HAP-1 (cell line): Measurements from ENCODE around the gene SEBOX.
A peak's percentile ranks its signal among the peaks of the same experiment; 100 is the strongest.

Experiments used
- DNase-seq, 2 experiments: peaks; one replicate each; pipeline ENCODE4 v3.0.0-alpha.2; 2016 to 2020; ENCODE audit warnings: low spot score in 2 of 2
- H3K27me3 ChIP-seq: fragments of 250-450 bp; sonication (Bioruptor Pico); 2 replicates; pipeline ENCODE4 v1.5.1; 2020; ENCODE audit warnings: low read depth, mild to moderate bottlenecking, moderate library complexity
- H3K36me3 ChIP-seq: fragments of 250-450 bp; sonication (Bioruptor Pico); replicated peaks from 2 replicates; pipeline ENCODE4 v1.5.1; 2020; ENCODE audit warnings: mild to moderate bottlenecking
- H3K4me1 ChIP-seq: fragments of 250-450 bp; sonication (Bioruptor Pico); 2 replicates; pipeline ENCODE4 v1.5.1; 2020; ENCODE audit warnings: mild to moderate bottlenecking
- H3K4me3 ChIP-seq: fragments of 250-450 bp; sonication (Bioruptor Pico); 2 replicates; pipeline ENCODE4 v1.5.1; 2020; ENCODE audit warnings: mild to moderate bottlenecking, moderate library complexity
- H3K9me3 ChIP-seq: fragments of 250-450 bp; sonication (Bioruptor Pico); 2 replicates; pipeline ENCODE4 v1.5.1; 2020; ENCODE audit warnings: mild to moderate bottlenecking, moderate library complexity
- in situ Hi-C: fragments of 300-500 bp; cut with MboI; formaldehyde crosslinking; loops from 3 replicates; pipeline ENCODE4 v1.14.3; 2020; ENCODE audit warnings: low sequenced_read_pairs, inconsistent platforms, mixed read lengths

SEBOX gene

DNA sequence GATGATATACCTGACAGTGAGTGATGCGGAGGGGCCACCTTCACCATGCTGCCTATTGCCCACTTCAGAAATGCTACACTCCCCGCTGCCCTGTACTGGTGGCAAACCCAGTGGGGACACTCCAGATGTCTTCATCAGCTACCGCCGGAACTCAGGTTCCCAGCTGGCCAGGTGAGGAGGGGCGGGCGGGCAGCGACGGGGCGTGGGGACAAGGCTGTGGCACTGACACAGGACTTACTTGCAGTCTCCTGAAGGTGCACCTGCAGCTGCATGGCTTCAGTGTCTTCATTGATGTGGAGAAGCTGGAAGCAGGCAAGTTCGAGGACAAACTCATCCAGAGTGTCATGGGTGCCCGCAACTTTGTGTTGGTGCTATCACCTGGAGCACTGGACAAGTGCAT is 23.1 kb upstream of the SEBOX start:
- Histone ChIP-seq H3K4me3 (no peak overlapping the region), H3K4me1 (no peaks in the 10 kb centered on the region), H3K36me3 (0 out of 2 replicates have a peak, but pooled peaks cover 7% of the 10 kb centered on the region), H3K9me3 (no peaks in the 10 kb centered on the region), H3K27me3 (no peaks in the 10 kb centered on the region)
- in situ Hi-C loops = loop anchor here (25.0 kb wide), 1 partner anchor 601 kb away; no protein-coding TSS in a partner anchor
- DNase-seq = no peak

DNA sequence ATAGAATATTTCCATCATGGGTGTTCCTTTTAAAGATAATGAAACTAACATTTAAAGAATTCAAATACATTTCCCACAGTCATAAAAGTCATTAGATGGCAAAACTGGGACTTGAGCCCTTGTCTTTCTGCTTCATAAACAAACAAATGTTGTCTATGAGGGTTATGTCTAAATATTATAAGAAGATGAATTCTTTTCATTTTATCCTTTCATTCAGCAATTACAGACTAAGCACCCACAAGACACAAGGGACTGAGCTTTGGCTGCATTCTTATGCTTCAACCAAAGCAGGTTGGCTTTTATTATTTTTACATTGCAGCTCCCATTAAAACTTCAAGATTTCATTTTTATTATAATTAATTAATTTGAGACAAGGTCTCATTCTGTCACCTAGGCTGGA is 21.4 kb upstream of the SEBOX start:
- in situ Hi-C loops = loop anchor here (25.0 kb wide), 1 partner anchor 599 kb away; no protein-coding TSS in a partner anchor
- Histone ChIP-seq H3K9me3 (no peaks in the 10 kb centered on the region), H3K4me3 (no peak overlapping the region), H3K36me3 (0 out of 2 replicates have a peak, but pooled peaks cover 7% of the 10 kb centered on the region), H3K4me1 (no peaks in the 10 kb centered on the region), H3K27me3 (no peaks in the 10 kb centered on the region)
- DNase-seq = no peak

DNA sequence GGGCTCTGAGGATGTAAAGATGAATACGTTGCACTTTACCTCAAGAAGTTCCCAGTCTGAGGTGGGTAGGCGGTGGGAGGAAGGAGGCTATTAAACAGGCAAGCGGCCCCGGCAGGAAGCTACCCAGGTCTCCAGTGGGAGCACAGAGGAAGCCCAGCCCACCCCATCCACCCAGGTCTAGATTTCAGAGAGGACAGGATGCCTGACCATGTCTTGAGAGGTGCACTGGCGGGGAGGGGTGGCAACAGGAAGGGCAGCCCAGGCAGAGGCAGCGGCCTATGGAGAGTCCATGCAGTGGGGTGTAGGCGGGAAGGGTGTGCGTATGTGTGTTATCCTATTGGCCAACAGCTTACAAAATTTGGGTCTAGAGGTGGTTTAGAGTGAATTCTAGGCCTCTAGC is 20.4 kb upstream of the SEBOX start:
- no peaks in the 10 kb centered on the region for H3K4me1 ChIP-seq
- 0 out of 2 replicates have a peak, but pooled peaks cover 2% of the 10 kb centered on the region for H3K36me3 ChIP-seq
- H3K27me3 ChIP-seq = no peaks in the 10 kb centered on the region
- DNase-seq = no peak
- H3K9me3 ChIP-seq = no peaks in the 10 kb centered on the region
- in situ Hi-C loops = loop anchor here (25.0 kb wide), 1 partner anchor 598 kb away; no protein-coding TSS in a partner anchor
- no peak overlapping the region for H3K4me3 ChIP-seq

DNA sequence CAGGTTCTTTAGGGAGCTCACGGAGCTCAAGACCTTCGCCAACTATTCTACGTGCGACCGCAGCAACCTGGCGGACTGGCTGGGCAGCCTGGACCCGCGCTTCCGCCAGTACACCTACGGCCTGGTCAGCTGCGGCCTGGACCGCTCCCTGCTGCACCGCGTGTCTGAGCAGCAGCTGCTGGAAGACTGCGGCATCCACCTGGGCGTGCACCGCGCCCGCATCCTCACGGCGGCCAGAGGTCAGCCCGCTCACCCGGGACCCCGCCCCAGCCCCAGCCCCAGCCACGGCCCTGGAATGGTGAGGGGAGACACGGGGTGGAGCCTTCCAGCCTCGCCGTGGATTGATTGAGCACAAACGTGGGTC is 20.0 kb upstream of the SEBOX start:
- Histone ChIP-seq H3K27me3 (no peaks in the 10 kb centered on the region), H3K4me1 (no peaks in the 10 kb centered on the region), H3K9me3 (no peaks in the 10 kb centered on the region), H3K4me3 (no peak overlapping the region), H3K36me3 (0 out of 2 replicates have a peak, but pooled peaks cover 2% of the 10 kb centered on the region)
- DNase-seq = no peak
- in situ Hi-C loops = loop anchor here (25.0 kb wide), 1 partner anchor 598 kb away; no protein-coding TSS in a partner anchor

- H3K4me3 ChIP-seq = no peak overlapping the region
- DNase-seq = no peak
- 0 out of 2 replicates have a peak, but pooled peaks cover 2% of the 10 kb centered on the region for H3K36me3 ChIP-seq
- in situ Hi-C loops = loop anchor here (25.0 kb wide), 1 partner anchor 597 kb away; no protein-coding TSS in a partner anchor
- no peaks in the 10 kb centered on the region for H3K4me1 ChIP-seq
- no peaks in the 10 kb centered on the region for H3K9me3 ChIP-seq
- H3K27me3 ChIP-seq = no peaks in the 10 kb centered on the region
Observed at GRCh38 chr17:28384281-28385036, 19.5 kb upstream of the SEBOX start.

DNA sequence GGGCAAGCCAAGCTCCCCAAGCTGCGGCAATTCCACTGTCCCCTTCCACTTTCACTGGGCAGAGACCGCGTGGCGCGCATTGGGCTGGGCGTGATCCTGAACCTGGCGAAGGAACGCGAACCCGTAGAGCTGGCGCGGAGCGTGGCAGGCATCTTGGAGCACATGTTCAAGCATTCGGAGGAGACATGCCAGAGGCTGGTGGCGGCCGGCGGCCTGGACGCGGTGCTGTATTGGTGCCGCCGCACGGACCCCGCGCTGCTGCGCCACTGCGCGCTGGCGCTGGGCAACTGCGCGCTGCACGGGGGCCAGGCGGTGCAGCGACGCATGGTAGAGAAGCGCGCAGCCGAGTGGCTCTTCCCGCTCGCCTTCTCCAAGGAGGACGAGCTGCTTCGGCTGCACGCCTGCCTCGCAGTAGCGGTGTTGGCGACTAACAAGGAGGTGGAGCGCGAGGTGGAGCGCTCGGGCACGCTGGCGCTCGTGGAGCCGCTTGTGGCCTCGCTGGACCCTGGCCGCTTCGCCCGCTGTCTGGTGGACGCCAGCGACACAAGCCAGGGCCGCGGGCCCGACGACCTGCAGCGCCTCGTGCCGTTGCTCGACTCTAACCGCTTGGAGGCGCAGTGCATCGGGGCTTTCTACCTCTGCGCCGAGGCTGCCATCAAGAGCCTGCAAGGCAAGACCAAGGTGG is 16.3 kb upstream of the SEBOX start:
- Histone ChIP-seq H3K4me1 (no peaks in the 10 kb centered on the region), H3K36me3 (no peaks in the 10 kb centered on the region), H3K9me3 (no peaks in the 10 kb centered on the region), H3K27me3 (no peaks in the 10 kb centered on the region), H3K4me3 (no peak overlapping the region)
- no peak for DNase-seq
- in situ Hi-C loops = loop anchor here (25.0 kb wide), 1 partner anchor 594 kb away; no protein-coding TSS in a partner anchor

- H3K27me3 ChIP-seq = no peaks in the 10 kb centered on the region
- no peaks in the 10 kb centered on the region for H3K9me3 ChIP-seq
- no peak overlapping the region for H3K4me3 ChIP-seq
- in situ Hi-C loops = loop anchor here (25.0 kb wide), 1 partner anchor 593 kb away; no protein-coding TSS in a partner anchor
- DNase-seq = no peak
- no peaks in the 10 kb centered on the region for H3K4me1 ChIP-seq
- H3K36me3 ChIP-seq = no peaks in the 10 kb centered on the region
Observed at GRCh38 chr17:28379814-28380801, 15.1 kb upstream of the SEBOX start.

DNA sequence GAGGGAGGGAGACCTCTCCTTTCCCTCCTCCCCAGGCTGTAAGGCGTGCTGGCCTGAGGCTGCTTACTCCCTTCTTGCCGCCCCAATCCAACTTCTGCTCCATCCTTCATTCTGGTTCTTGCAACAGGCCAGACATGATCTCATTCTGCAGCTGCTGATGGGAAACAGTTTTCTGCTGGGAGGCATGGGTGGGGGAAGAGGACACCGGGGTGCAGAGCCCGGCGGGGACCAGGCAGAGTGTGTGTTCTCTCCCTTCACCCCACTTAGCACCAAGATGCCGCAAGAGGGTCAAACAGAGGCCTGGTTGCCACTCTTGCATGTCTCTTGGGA is 7.9 kb upstream of the SEBOX start:
- H3K4me3 ChIP-seq = peak overlapping the region; percentile 45; the same call in 1 of the 2 replicates
- H3K36me3 ChIP-seq = no peaks in the 10 kb centered on the region
- in situ Hi-C loops = no loop called here
- H3K27me3 ChIP-seq = no peaks in the 10 kb centered on the region
- no peak for DNase-seq
- no peaks in the 10 kb centered on the region for H3K9me3 ChIP-seq
- H3K4me1 ChIP-seq = no peaks in the 10 kb centered on the region; the same call in 1 of the 2 replicates

GRCh38 chr17:28372203-28372944 is 7.4 kb upstream of the SEBOX start:
- no peaks in the 10 kb centered on the region for H3K36me3 ChIP-seq
- H3K4me1 ChIP-seq = no peaks in the 10 kb centered on the region; the same call in 1 of the 2 replicates
- H3K4me3 ChIP-seq = peak overlapping the region; percentile 45
- DNase-seq = no peak
- in situ Hi-C loops = no loop called here
- no peaks in the 10 kb centered on the region for H3K9me3 ChIP-seq
- H3K27me3 ChIP-seq = no peaks in the 10 kb centered on the region

DNA sequence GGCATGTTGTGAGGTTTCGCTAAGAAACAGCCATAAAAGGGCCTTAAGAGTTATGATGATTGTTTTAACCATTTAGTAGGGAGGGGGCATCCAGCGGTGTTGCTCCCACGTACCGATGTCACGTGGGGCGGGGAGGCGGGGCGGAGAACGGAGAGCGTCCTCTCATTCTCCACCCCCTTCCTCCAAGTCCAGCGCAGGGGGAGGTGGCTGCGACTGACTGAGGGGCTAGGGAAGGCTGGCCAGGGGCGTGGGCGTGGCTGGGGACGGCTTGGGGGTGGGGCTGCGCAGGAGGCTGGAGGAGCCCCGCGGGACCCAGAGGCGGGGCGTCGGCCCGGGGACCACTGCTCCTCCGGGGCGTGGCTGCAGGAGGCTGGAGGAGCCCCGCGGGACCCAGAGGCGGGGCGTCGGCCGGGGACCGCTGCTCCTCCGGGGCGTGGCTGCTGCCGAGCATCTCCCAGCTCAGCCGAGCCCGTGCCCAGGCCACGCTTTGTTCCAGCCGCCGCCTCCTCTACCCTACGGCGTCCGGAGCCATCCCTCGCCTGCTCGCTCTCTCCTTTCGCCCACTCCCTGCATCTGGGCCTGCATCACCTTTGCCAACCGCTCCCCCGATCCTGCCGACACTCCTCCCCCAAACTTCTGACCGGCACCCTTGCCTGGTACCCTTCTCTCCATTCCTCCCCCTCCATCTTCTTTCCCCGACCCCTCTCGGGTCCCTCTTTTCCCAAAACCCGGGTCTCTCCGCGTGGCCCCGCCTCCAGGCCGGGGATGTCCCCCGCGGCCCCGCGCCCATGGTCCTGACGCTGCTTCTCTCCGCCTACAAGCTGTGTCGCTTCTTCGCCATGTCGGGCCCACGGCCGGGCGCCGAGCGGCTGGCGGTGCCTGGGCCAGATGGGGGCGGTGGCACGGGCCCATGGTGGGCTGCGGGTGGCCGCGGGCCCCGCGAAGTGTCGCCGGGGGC is 6.5 kb upstream of the SEBOX start, which contains the start of gene SARM1:
SARM1 (plus strand) TSS at position 450 of the 958 bp plus-strand sequence; CDS start at position 789, 339 bp downstream.
- Histone ChIP-seq H3K4me3 (peak within 1 kb of the TSS; percentile 45), H3K27me3 (no peaks in the 10 kb centered on the region), H3K9me3 (no peaks in the 10 kb centered on the region), H3K4me1 (no peaks in the 10 kb centered on the region; the same call in 1 of the 2 replicates), H3K36me3 (no peaks in the 10 kb centered on the region)
- DNase-seq = peak; percentile 88 to 99
- in situ Hi-C loops = no loop called here

- Histone ChIP-seq H3K4me3 (peak overlapping the region; percentile 45), H3K27me3 (no peaks in the 10 kb centered on the region), H3K9me3 (no peaks in the 10 kb centered on the region), H3K4me1 (no peaks in the 10 kb centered on the region; the same call in 1 of the 2 replicates), H3K36me3 (no peaks in the 10 kb centered on the region)
- in situ Hi-C loops = no loop called here
- no peak for DNase-seq
Observed at GRCh38 chr17:28370744-28371103, 5.7 kb upstream of the SEBOX start.
